Neuronal stem cell (in vitro differentiated cells): Measurements from ENCODE around the gene SWAP70.

Experiments used
- DNase-seq: peaks from one replicate; pipeline ENCODE4 v3.0.0-alpha.2; 2013; ENCODE audit warnings: low spot score
- H2AFZ ChIP-seq: one replicate; pipeline ENCODE4 v1.6.1; 2013; ENCODE audit warnings: mild to moderate bottlenecking, low read length, inconsistent platforms
- H2AK5ac ChIP-seq: 2 replicates; pipeline ENCODE4 v1.6.1; 2013; ENCODE audit warnings: low read depth, mild to moderate bottlenecking, inconsistent platforms, low read length, moderate library complexity, mixed read lengths
- H2BK120ac ChIP-seq: 2 replicates; pipeline ENCODE4 v1.6.1; 2013; ENCODE audit warnings: low read depth, mild to moderate bottlenecking, inconsistent platforms, low read length, moderate library complexity, mixed read lengths
- H2BK12ac ChIP-seq: one replicate; pipeline ENCODE4 v1.6.1; 2013; ENCODE audit warnings: low read length, inconsistent platforms
- H2BK15ac ChIP-seq: 2 replicates; pipeline ENCODE4 v1.6.1; 2013; ENCODE audit warnings: mild to moderate bottlenecking, low read length, inconsistent platforms, mixed read lengths
- H2BK5ac ChIP-seq: one replicate; pipeline ENCODE4 v1.6.1; 2013; ENCODE audit warnings: inconsistent platforms, mild to moderate bottlenecking, low read length, moderate library complexity
- H3K14ac ChIP-seq: one replicate; pipeline ENCODE4 v1.6.1; 2013; ENCODE audit warnings: low read length, inconsistent platforms
- H3K18ac ChIP-seq: 2 replicates; pipeline ENCODE4 v1.6.1; 2013; ENCODE audit warnings: low read length, inconsistent platforms
- H3K23ac ChIP-seq: 2 replicates; pipeline ENCODE4 v1.6.1; 2013; ENCODE audit warnings: low read depth, mild to moderate bottlenecking, mixed read lengths, low read length, inconsistent platforms; ENCODE audit not compliant: poor library complexity
- H3K27ac ChIP-seq: replicated peaks from 3 replicates; pipeline ENCODE4 v1.5.1; 2013; ENCODE audit warnings: low read length, inconsistent platforms
- H3K27me3 ChIP-seq, 3 experiments: 2 replicates each; pipeline ENCODE4 v1.6.1; 2013; ENCODE audit warnings: low read length in 3 of 3, mild to moderate bottlenecking in 2 of 3, inconsistent platforms in 1 of 3, low read depth in 1 of 3, mixed read lengths in 1 of 3, moderate library complexity in 1 of 3; ENCODE audit not compliant: control insufficient read depth in 3 of 3, insufficient read depth in 3 of 3
- H3K36me3 ChIP-seq, 2 donors: replicated peaks in 1 of 2; 2 replicates each; pipeline ENCODE4 v1.6.1; 2013; ENCODE audit warnings: low read length in 2 of 2; ENCODE audit not compliant: control insufficient read depth in 2 of 2, insufficient read depth in 2 of 2
- H3K4ac ChIP-seq: 2 replicates; pipeline ENCODE4 v1.6.1; 2013; ENCODE audit warnings: inconsistent platforms, mild to moderate bottlenecking, low read length, moderate library complexity
- H3K4me1 ChIP-seq, 2 donors: 1 replicate in 1 of 2; 2 replicates in 1 of 2; pipeline ENCODE4 v1.6.1; 2013; ENCODE audit warnings: low read length in 2 of 2, low read depth in 1 of 2; ENCODE audit not compliant: control insufficient read depth in 2 of 2, insufficient read depth in 1 of 2
- H3K4me2 ChIP-seq: one replicate; pipeline ENCODE4 v1.6.1; 2013; ENCODE audit warnings: mild to moderate bottlenecking, low read length, inconsistent platforms; ENCODE audit not compliant: insufficient read depth, poor library complexity, severe bottlenecking
- H3K4me3 ChIP-seq, 2 donors: 2 replicates each; pipeline ENCODE4 v1.5.1; 2013; ENCODE audit warnings: low read length in 2 of 2, mild to moderate bottlenecking in 2 of 2, inconsistent platforms in 1 of 2, moderate library complexity in 1 of 2
- H3K79me1 ChIP-seq: one replicate; pipeline ENCODE4 v1.6.1; 2013; ENCODE audit warnings: low read depth, mild to moderate bottlenecking, inconsistent platforms, low read length, moderate library complexity
- H3K9ac ChIP-seq: one replicate; pipeline ENCODE4 v1.6.1; 2013; ENCODE audit warnings: mild to moderate bottlenecking, low read depth, low read length, inconsistent platforms; ENCODE audit not compliant: poor library complexity
- H3K9me3 ChIP-seq, 2 donors: replicated peaks in 1 of 2; 2 replicates each; pipeline versions ENCODE3 to v1.6.1; 2013; ENCODE audit warnings: low read length in 2 of 2, mild to moderate bottlenecking in 2 of 2, inconsistent platforms in 1 of 2, low read depth in 1 of 2, mixed read lengths in 1 of 2, moderate library complexity in 1 of 2; ENCODE audit not compliant: control insufficient read depth in 2 of 2, insufficient read depth in 1 of 2
- H4K8ac ChIP-seq: one replicate; pipeline ENCODE4 v1.6.1; 2013; ENCODE audit warnings: low read depth, mild to moderate bottlenecking, inconsistent platforms, low read length, moderate library complexity
- H4K91ac ChIP-seq: one replicate; pipeline ENCODE4 v1.6.1; 2013; ENCODE audit warnings: low read length, low read depth, mild to moderate bottlenecking, inconsistent platforms; ENCODE audit not compliant: poor library complexity
- WGBS, 2 donors: extraction: QIAGEN DNeasy Blood & Tissue Kit; methylation state at CpG; one replicate each; pipeline ENCODE4 v1.1.7; 2013; ENCODE audit warnings: missing lambda C conversion rate in 2 of 2, mixed read lengths in 1 of 2; ENCODE audit not compliant: insufficient read length in 2 of 2, insufficient replicate concordance in 1 of 2; ENCODE audit errors: extremely low coverage in 2 of 2; 5-methylcytosine and 5-hydroxymethylcytosine counted together

The SWAP70 gene

GRCh38 chr11:9653871-9654270 is 10.0 kb upstream of the SWAP70 start:
- Histone ChIP-seq H3K4me2 (no peak overlapping the region), H3K4ac (no peak overlapping the region), H3K36me3 (no peaks in the 10 kb centered on the region), H3K27me3 (no peaks in the 10 kb centered on the region), H3K4me1 (no peaks in the 10 kb centered on the region), H4K91ac (no peak overlapping the region), H3K9me3 (peaks cover 0 to 7% of the 10 kb centered on the region in 2 donors), H2BK5ac (no peak overlapping the region), H3K4me3 (no peak overlapping the region), H3K23ac (no peak overlapping the region), H3K18ac (no peak overlapping the region), H3K14ac (no peak overlapping the region), H2AK5ac (no peak overlapping the region), H2BK12ac (no peak overlapping the region), H3K9ac (no peak overlapping the region), H4K8ac (no peak overlapping the region), H2BK15ac (no peak overlapping the region), H3K79me1 (no peaks in the 10 kb centered on the region), H3K27ac (no peak overlapping the region), H2AFZ (no peak overlapping the region), H2BK120ac (no peak overlapping the region)
- no CpG with 5 or more reads among the region's 2 CpGs for WGBS, 2 donors
- DNase-seq: no peak

- Histone ChIP-seq H2BK15ac (no peak overlapping the region), H3K14ac (no peak overlapping the region), H4K8ac (no peak overlapping the region), H3K9me3 (peaks cover 0 to 7% of the 10 kb centered on the region in 2 donors), H3K4me3 (no peak overlapping the region), H3K36me3 (no peaks in the 10 kb centered on the region), H2BK120ac (no peak overlapping the region), H4K91ac (no peak overlapping the region), H2BK5ac (no peak overlapping the region), H2AK5ac (no peak overlapping the region), H3K27me3 (no peaks in the 10 kb centered on the region), H2BK12ac (no peak overlapping the region), H3K18ac (no peak overlapping the region), H3K27ac (no peak overlapping the region), H3K9ac (no peak overlapping the region), H3K4ac (no peak overlapping the region), H3K23ac (no peak overlapping the region), H3K4me2 (no peak overlapping the region), H2AFZ (no peak overlapping the region), H3K4me1 (no peaks in the 10 kb centered on the region), H3K79me1 (no peaks in the 10 kb centered on the region)
- no peak for DNase-seq
These were observed 7.0 kb upstream of the SWAP70 start for GRCh38 chr11:9656864-9657263.

- H3K36me3 ChIP-seq: no peaks in the 10 kb centered on the region
- no peak overlapping the region for H4K8ac ChIP-seq
- no peak overlapping the region for H3K4ac ChIP-seq
- no peak overlapping the region for H4K91ac ChIP-seq
- H3K27me3 ChIP-seq: no peaks in the 10 kb centered on the region
- no peaks in the 10 kb centered on the region for H3K79me1 ChIP-seq
- H3K9me3 ChIP-seq: peaks cover 0 to 7% of the 10 kb centered on the region in 2 donors
- no peak overlapping the region for H3K23ac ChIP-seq
- H3K18ac ChIP-seq: no peak overlapping the region
- H2BK120ac ChIP-seq: no peak overlapping the region
- no CpG with 5 or more reads among the region's 6 CpGs for WGBS, 2 donors
- H2AK5ac ChIP-seq: no peak overlapping the region
- H3K9ac ChIP-seq: no peak overlapping the region
- H3K27ac ChIP-seq: no peak overlapping the region
- H3K4me1 ChIP-seq: no peaks in the 10 kb centered on the region
- H3K4me2 ChIP-seq: no peak overlapping the region
- H2AFZ ChIP-seq: no peak overlapping the region
- H3K4me3 ChIP-seq: no peak overlapping the region
- H2BK5ac ChIP-seq: no peak overlapping the region
- no peak overlapping the region for H2BK12ac ChIP-seq
- DNase-seq: no peak
- no peak overlapping the region for H2BK15ac ChIP-seq
- no peak overlapping the region for H3K14ac ChIP-seq
These were observed 6.3 kb upstream of the SWAP70 start for GRCh38 chr11:9657531-9657930.

- Histone ChIP-seq H2AK5ac (no peak overlapping the region), H2BK5ac (no peak overlapping the region), H2BK12ac (no peak overlapping the region), H3K79me1 (peaks cover 2% of the 10 kb centered on the region), H3K9ac (no peak overlapping the region), H2BK15ac (no peak overlapping the region), H3K18ac (no peak overlapping the region), H3K27ac (no peak overlapping the region), H3K36me3 (no peaks in the 10 kb centered on the region), H3K9me3 (peaks cover 0 to 18% of the 10 kb centered on the region in 2 donors), H3K27me3 (no peaks in the 10 kb centered on the region), H3K4me1 (no peaks in the 10 kb centered on the region), H3K4me3 (no peak overlapping the region), H4K91ac (no peak overlapping the region), H3K23ac (no peak overlapping the region), H3K4ac (no peak overlapping the region), H3K4me2 (no peak overlapping the region), H2BK120ac (no peak overlapping the region), H2AFZ (no peak overlapping the region), H4K8ac (no peak overlapping the region), H3K14ac (no peak overlapping the region)
- WGBS, 2 donors: no CpG with 5 or more reads among the region's 3 CpGs
- no peak for DNase-seq
These were observed 3.0 kb upstream of the SWAP70 start for GRCh38 chr11:9660886-9661285.
